Stimulated activated CD8-positive, alpha-beta memory T cell treated with anti-CD3 and anti-CD28 coated beads, Interleukin-7, amount 100 ng/mL, for 4 hours (primary cell): Measurements from ENCODE around the gene ZNF627.
"Not testable (repeated sequence)": the region's sequence is repeated elsewhere in the genome, so short reads cannot be mapped to it uniquely, and the experiment has no call there.

Experiments
- DNase-seq, 2 donors: peaks; one replicate each; pipeline ENCODE4 v3.0.0-alpha.2; 2020; ENCODE audit warnings: low read depth in 2 of 2

The ZNF627 gene

GRCh38 chr19:11597202-11598102 is at the start of gene ZNF627:
ZNF627 (plus strand) TSS chr19:11597483; CDS start chr19:11597628, 145 bp downstream.
- DNase-seq: peak; percentile 95 to 97

- DNase-seq: no peak
Measured at GRCh38 chr19:11547929-11548700, 49.2 kb upstream of the ZNF627 start.

GRCh38 chr19:11549386-11549953 is 47.8 kb upstream of the ZNF627 start:
- DNase-seq: no peak

GRCh38 chr19:11550265-11550664 is 47.0 kb upstream of the ZNF627 start:
- DNase-seq: no peak

- no peak for DNase-seq
Measured at GRCh38 chr19:11551603-11552235, 45.6 kb upstream of the ZNF627 start.

- no peak for DNase-seq
Measured at GRCh38 chr19:11552666-11553372, 44.5 kb upstream of the ZNF627 start.

GRCh38 chr19:11554160-11554559 is 43.1 kb upstream of the ZNF627 start:
- no peak for DNase-seq

- DNase-seq: no peak
Measured at GRCh38 chr19:11555246-11555645, 42.0 kb upstream of the ZNF627 start.

GRCh38 chr19:11556634-11557420 is 40.5 kb upstream of the ZNF627 start:
- DNase-seq: no peak

GRCh38 chr19:11558881-11559828 is 38.1 kb upstream of the ZNF627 start, which contains the start of gene ELOF1:
ELOF1 (minus strand) TSS chr19:11559230; CDS start chr19:11554347, 4,883 bp downstream.
- DNase-seq: peak; percentile 95 to 97

- peak; percentile 25 to 45 for DNase-seq
Measured at GRCh38 chr19:11560404-11561051, 36.8 kb upstream of the ZNF627 start.

GRCh38 chr19:11563532-11563931 is 33.8 kb upstream of the ZNF627 start:
- DNase-seq: no peak

GRCh38 chr19:11564082-11564807 is 33.0 kb upstream of the ZNF627 start:
- not testable (repeated sequence) for DNase-seq

GRCh38 chr19:11565649-11565980 is 31.7 kb upstream of the ZNF627 start:
- DNase-seq: not testable (repeated sequence)

- no peak for DNase-seq
Measured at GRCh38 chr19:11566164-11566563, 31.1 kb upstream of the ZNF627 start.

GRCh38 chr19:11570039-11570462 is 27.2 kb upstream of the ZNF627 start:
- no peak for DNase-seq

GRCh38 chr19:11573354-11573753 is 23.9 kb upstream of the ZNF627 start:
- DNase-seq: not testable (repeated sequence)

- not testable (repeated sequence) for DNase-seq
Measured at GRCh38 chr19:11573763-11574162, 23.5 kb upstream of the ZNF627 start.
